ENCODE measurements around the gene SCMH1.
A peak's percentile ranks its signal among the peaks of the same experiment; 100 is the strongest.

Gene SCMH1

GRCh38 chr1:41003640-41004220, 238.4 kb downstream of the SCMH1 start:
- ATAC-seq (ENCODE audit: low read depth) (peak; percentile 89), DNase-seq (ENCODE audit: low spot score) (peak; percentile 97)
- Histone ChIP-seq H3K9me3 (ENCODE audit: severe bottlenecking) (no peaks in the 10 kb centered on the region), H3K4me3 (ENCODE audit: severe bottlenecking) (no peak overlapping the region), H3K36me3 (ENCODE audit: low read depth) (peaks cover 94% of the 10 kb centered on the region), H3K27ac (ENCODE audit: poor library complexity, severe bottlenecking) (peak overlapping the region; percentile 83), H3K27me3 (ENCODE audit: insufficient read depth, poor library complexity, severe bottlenecking) (no peaks in the 10 kb centered on the region), H3K4me1 (ENCODE audit: insufficient read depth, poor library complexity, severe bottlenecking) (peaks cover 40% of the 10 kb centered on the region)
- TF ChIP-seq CTCF (IDR thresholded peaks at IDR 0.05; ENCODE audit: poor library complexity, severe bottlenecking) = peak; percentile 86

- Histone ChIP-seq H3K4me1 (ENCODE audit: insufficient read depth, poor library complexity, severe bottlenecking) (peaks cover 40% of the 10 kb centered on the region), H3K27ac (ENCODE audit: poor library complexity, severe bottlenecking) (peak overlapping the region; percentile 83), H3K9me3 (ENCODE audit: severe bottlenecking) (no peaks in the 10 kb centered on the region), H3K27me3 (ENCODE audit: insufficient read depth, poor library complexity, severe bottlenecking) (no peaks in the 10 kb centered on the region), H3K4me3 (ENCODE audit: severe bottlenecking) (no peak overlapping the region), H3K36me3 (ENCODE audit: low read depth) (peaks cover 94% of the 10 kb centered on the region)
- TF ChIP-seq CTCF (IDR thresholded peaks at IDR 0.05; ENCODE audit: poor library complexity, severe bottlenecking) = no peak
- no peak for DNase-seq (ENCODE audit: low spot score)
- no peak; the same call in 2 of the 3 replicates for ATAC-seq (ENCODE audit: low read depth)
Measured at GRCh38 chr1:41003127-41003639, 238.9 kb downstream of the SCMH1 start.

GRCh38 chr1:40998668-40999067, 243.4 kb downstream of the SCMH1 start:
- no peaks in the 10 kb centered on the region for H3K27me3 ChIP-seq (ENCODE audit: insufficient read depth, poor library complexity, severe bottlenecking)
- peaks cover 98% of the 10 kb centered on the region for H3K36me3 ChIP-seq (ENCODE audit: low read depth)
- DNase-seq (ENCODE audit: low spot score) (no peak), ATAC-seq (ENCODE audit: low read depth) (no peak)
- peaks cover 10% of the 10 kb centered on the region for H3K4me1 ChIP-seq (ENCODE audit: insufficient read depth, poor library complexity, severe bottlenecking)
- no peak overlapping the region for H3K4me3 ChIP-seq (ENCODE audit: severe bottlenecking)
- no peak overlapping the region for H3K27ac ChIP-seq (ENCODE audit: poor library complexity, severe bottlenecking)
- no peaks in the 10 kb centered on the region for H3K9me3 ChIP-seq (ENCODE audit: severe bottlenecking)
- TF ChIP-seq CTCF (IDR thresholded peaks at IDR 0.05; ENCODE audit: poor library complexity, severe bottlenecking) = no peak

- no peak for DNase-seq (ENCODE audit: low spot score)
- Histone ChIP-seq H3K27me3 (ENCODE audit: insufficient read depth, poor library complexity, severe bottlenecking) (no peaks in the 10 kb centered on the region), H3K9me3 (ENCODE audit: severe bottlenecking) (no peaks in the 10 kb centered on the region), H3K4me3 (ENCODE audit: severe bottlenecking) (no peak overlapping the region), H3K4me1 (ENCODE audit: insufficient read depth, poor library complexity, severe bottlenecking) (no peaks in the 10 kb centered on the region), H3K27ac (ENCODE audit: poor library complexity, severe bottlenecking) (no peak overlapping the region), H3K36me3 (ENCODE audit: low read depth) (peaks cover 100% of the 10 kb centered on the region)
- no peak for TF ChIP-seq CTCF (IDR thresholded peaks at IDR 0.05; ENCODE audit: poor library complexity, severe bottlenecking)
- no peak for ATAC-seq (ENCODE audit: low read depth)
Measured at GRCh38 chr1:40997096-40997495, 245.0 kb downstream of the SCMH1 start.

GRCh38 chr1:40989066-40989465, 253.0 kb downstream of the SCMH1 start:
- Histone ChIP-seq H3K9me3 (ENCODE audit: severe bottlenecking) (no peaks in the 10 kb centered on the region), H3K4me3 (ENCODE audit: severe bottlenecking) (no peak overlapping the region), H3K36me3 (ENCODE audit: low read depth) (peaks cover 100% of the 10 kb centered on the region), H3K27ac (ENCODE audit: poor library complexity, severe bottlenecking) (no peak overlapping the region), H3K4me1 (ENCODE audit: insufficient read depth, poor library complexity, severe bottlenecking) (peaks cover 3% of the 10 kb centered on the region), H3K27me3 (ENCODE audit: insufficient read depth, poor library complexity, severe bottlenecking) (no peaks in the 10 kb centered on the region)
- DNase-seq (ENCODE audit: low spot score) = no peak
- no peak for ATAC-seq (ENCODE audit: low read depth)
- TF ChIP-seq CTCF (IDR thresholded peaks at IDR 0.05; ENCODE audit: poor library complexity, severe bottlenecking) = no peak

Data from RWPE2 (cell line).